Neural cell (in vitro differentiated cells): Measurements from ENCODE around the gene DNAH5. TPM values are rescaled to one million over a fixed set of nuclear protein-coding genes. Genes with fewer than 3 reads are reported as not detected.

Experiments used
- H2AFZ ChIP-seq: fragments of 200-600, 300-800 bp; sonication (generic), shearing (Covaris generic); 2 replicates; pipeline ENCODE4 v1.6.0; 2014; ENCODE audit warnings: low read depth, mild to moderate bottlenecking, antibody characterized with exemption, low read length, moderate library complexity
- H3F3A ChIP-seq: fragments of 200-600 bp; shearing (Covaris generic); 2 replicates; pipeline ENCODE4 v1.6.1; 2016; ENCODE audit warnings: mild to moderate bottlenecking, moderate library complexity, mixed read lengths, antibody characterized with exemption, low read length; ENCODE audit not compliant: insufficient read depth, poor library complexity, severe bottlenecking
- H3K27ac ChIP-seq: fragments of 200-600, 300-800 bp; sonication (generic), shearing (Covaris generic); 2 replicates; pipeline ENCODE4 v1.5.1; 2014; ENCODE audit warnings: mild to moderate bottlenecking, low read length, moderate library complexity
- H3K27me3 ChIP-seq: fragments of 300-800, 200-600 bp; sonication (generic), shearing (Covaris generic); 2 replicates; pipeline ENCODE4 v1.6.0; 2014; ENCODE audit warnings: mild to moderate bottlenecking, low read depth, low read length, moderate library complexity; ENCODE audit not compliant: insufficient read depth
- H3K36me3 ChIP-seq: fragments of 300-800, 200-600 bp; sonication (generic), shearing (Covaris generic); 2 replicates; pipeline ENCODE4 v1.5.1; 2014; ENCODE audit warnings: mild to moderate bottlenecking, antibody characterized with exemption, low read length, moderate library complexity; ENCODE audit not compliant: insufficient read depth
- H3K4me2 ChIP-seq: fragments of 300-800, 200-600 bp; sonication (generic), shearing (Covaris generic); 2 replicates; pipeline ENCODE4 v1.6.0; 2014; ENCODE audit warnings: mild to moderate bottlenecking, low read length
- H3K4me3 ChIP-seq: fragments of 300-800, 200-600 bp; sonication (generic), shearing (Covaris generic); 2 replicates; pipeline ENCODE4 v1.5.1; 2014; ENCODE audit warnings: mild to moderate bottlenecking, low read length, moderate library complexity
- H3K79me2 ChIP-seq: fragments of 200-600 bp; shearing (Covaris generic); replicated peaks from 2 replicates; pipeline ENCODE4 v1.6.0; 2014; ENCODE audit warnings: mild to moderate bottlenecking, low read length, moderate library complexity; ENCODE audit not compliant: insufficient read depth
- H3K9ac ChIP-seq: fragments of 300-800, 200-600 bp; sonication (generic), shearing (Covaris generic); 2 replicates; pipeline ENCODE4 v1.6.1; 2016; ENCODE audit warnings: mild to moderate bottlenecking, low read length, mixed read lengths
- H3K9me2 ChIP-seq: fragments of 200-600 bp; shearing (Covaris generic); 2 replicates; pipeline ENCODE4 v1.6.1; 2016; ENCODE audit warnings: mild to moderate bottlenecking, low read length, mixed read lengths; ENCODE audit not compliant: insufficient read depth
- H3K9me3 ChIP-seq: fragments of 200-600, 300-800 bp; sonication (generic), shearing (Covaris generic); 2 replicates; pipeline ENCODE4 v1.6.1; 2016; ENCODE audit warnings: mild to moderate bottlenecking, mixed run types, low read length, moderate library complexity, mixed read lengths
- H4K20me1 ChIP-seq: fragments of 200-600 bp; shearing (Covaris generic); 2 replicates; pipeline ENCODE4 v1.6.1; 2016; ENCODE audit warnings: mild to moderate bottlenecking, mixed run types; ENCODE audit not compliant: insufficient read depth
- CTCF ChIP-seq: fragments of 450-650 bp; IDR thresholded peaks from 2 replicates; pipeline ENCODE4 v1.5.1; 2014; ENCODE audit warnings: antibody characterized with exemption, mild to moderate bottlenecking, moderate library complexity; ENCODE audit not compliant: poor library complexity, severe bottlenecking
- EP300 ChIP-seq: fragments of 450-650 bp; conservative IDR thresholded peaks from 2 replicates; pipeline ENCODE4 v1.6.1; 2014; ENCODE audit warnings: antibody characterized with exemption, mild to moderate bottlenecking, moderate library complexity; ENCODE audit not compliant: poor library complexity, severe bottlenecking
- EZH2 ChIP-seq: fragments of 200-600, 300-800 bp; shearing (Covaris generic), sonication (generic); IDR thresholded peaks from 2 replicates; pipeline ENCODE4 v1.6.1; 2014; ENCODE audit warnings: antibody characterized with exemption, low read length, borderline replicate concordance, mild to moderate bottlenecking; ENCODE audit not compliant: insufficient read depth, poor library complexity, severe bottlenecking
- MXI1 ChIP-seq: fragments of 450-650 bp; conservative IDR thresholded peaks from 2 replicates; pipeline ENCODE4 v1.6.1; 2014; ENCODE audit warnings: antibody characterized with exemption, mild to moderate bottlenecking; ENCODE audit not compliant: poor library complexity, severe bottlenecking
- POLR2AphosphoS5 ChIP-seq: IDR thresholded peaks from 2 replicates; pipeline ENCODE4 v1.6.1; 2012
- RAD21 ChIP-seq: fragments of 450-650 bp; conservative IDR thresholded peaks from 2 replicates; pipeline ENCODE4 v1.6.1; 2014; ENCODE audit warnings: antibody characterized with exemption, mild to moderate bottlenecking, moderate library complexity
- REST ChIP-seq: IDR thresholded peaks from 2 replicates; pipeline ENCODE4 v1.6.1; 2012; ENCODE audit warnings: borderline replicate concordance
- SMC3 ChIP-seq: fragments of 450-650 bp; conservative IDR thresholded peaks from 2 replicates; pipeline ENCODE4 v1.6.1; 2014; ENCODE audit warnings: antibody characterized with exemption, mild to moderate bottlenecking, moderate library complexity; ENCODE audit not compliant: poor library complexity
- TAF1 ChIP-seq: IDR thresholded peaks from 2 replicates; pipeline ENCODE4 v1.6.1; 2012; ENCODE audit warnings: low read depth
- polyA plus RNA-seq: library from polyadenylated mRNA; depleted of rRNA; stranded (reverse); fragments of >200 nt; gene quantifications from 2 replicates; pipeline ENCODE4 v1.2.3, GENCODE V29; 2014

The DNAH5 gene
- polyA plus RNA-seq, 1 donor from 2014 or later = 12.8 TPM

DNA sequence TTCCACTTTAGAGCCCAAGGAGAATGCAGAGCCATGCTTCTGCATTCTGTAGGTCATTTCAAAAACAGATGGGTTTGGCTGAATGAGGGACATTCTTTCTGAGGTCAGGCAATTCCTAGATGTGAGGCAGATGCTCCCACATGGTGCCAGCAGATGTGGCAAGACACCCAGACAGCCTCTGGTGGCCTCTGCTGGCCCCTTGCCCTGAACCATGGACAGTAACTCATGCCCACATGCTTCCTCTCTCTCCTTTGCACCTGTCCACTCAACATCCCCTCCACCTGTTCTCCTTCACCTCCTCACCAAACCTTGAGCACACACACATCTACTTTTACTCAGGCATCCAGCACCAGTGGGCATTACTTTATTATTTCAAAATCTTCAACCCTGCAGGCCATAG lies 252.3 kb downstream of the DNAH5 start:
- Histone ChIP-seq H3K27me3 (no peaks in the 10 kb centered on the region), H3K27ac (no peak overlapping the region)
- TF ChIP-seq POLR2AphosphoS5 = no peak
- no peak for TF ChIP-seq RAD21
- no peak for TF ChIP-seq SMC3
- no peak for TF ChIP-seq REST
- TF ChIP-seq MXI1 = no peak
- TF ChIP-seq EZH2 = no peak
- TF ChIP-seq CTCF = no peak
- no peak for TF ChIP-seq EP300

GRCh38 chr5:13676531-13676930 lies 268.0 kb downstream of the DNAH5 start:
- no peak overlapping the region for H3K9ac ChIP-seq
- H3K36me3 ChIP-seq = no peaks in the 10 kb centered on the region
- no peaks in the 10 kb centered on the region for H4K20me1 ChIP-seq
- H3F3A ChIP-seq = no peaks in the 10 kb centered on the region
- H2AFZ ChIP-seq = no peak overlapping the region
- H3K4me3 ChIP-seq = no peak overlapping the region
- TF ChIP-seq POLR2AphosphoS5 (no peak), EP300 (no peak), SMC3 (no peak), MXI1 (no peak), REST (no peak), TAF1 (no peak), CTCF (no peak), EZH2 (no peak), RAD21 (no peak)
- no peak overlapping the region for H3K27ac ChIP-seq
- H3K4me2 ChIP-seq = no peak overlapping the region
- no peaks in the 10 kb centered on the region for H3K27me3 ChIP-seq
- no peaks in the 10 kb centered on the region for H3K79me2 ChIP-seq
- no peaks in the 10 kb centered on the region for H3K9me2 ChIP-seq
- no peaks in the 10 kb centered on the region for H3K9me3 ChIP-seq

More for the DNA sequence above, 252.3 kb downstream of the DNAH5 start:
- H3F3A ChIP-seq = no peaks in the 10 kb centered on the region
- H3K9ac ChIP-seq = no peak overlapping the region
- H4K20me1 ChIP-seq = no peaks in the 10 kb centered on the region
- no peaks in the 10 kb centered on the region for H3K9me3 ChIP-seq
- H3K4me2 ChIP-seq = no peak overlapping the region
- no peaks in the 10 kb centered on the region for H3K36me3 ChIP-seq
- no peaks in the 10 kb centered on the region for H3K79me2 ChIP-seq
- no peak overlapping the region for H3K4me3 ChIP-seq
- H2AFZ ChIP-seq = no peak overlapping the region
- H3K9me2 ChIP-seq = no peaks in the 10 kb centered on the region
